ENCODE measurements around the gene EDEM2. TPM values are rescaled to one million over a fixed set of nuclear protein-coding genes. Genes with fewer than 3 reads are reported as not detected.

The EDEM2 gene
- total and polyA plus RNA-seq, 8 donors = 17.6 to 48.7 (median 20.8) TPM

- Histone ChIP-seq H3K27me3 (no peaks in the 10 kb centered on the region), H3K27ac (no peak overlapping the region), H3K36me3 (peaks cover 10 to 99% of the 10 kb centered on the region in 2 donors), H3K4me3 (no peak overlapping the region), H3K4me1 (no peaks in the 10 kb centered on the region), H3K9me3 (no peaks in the 10 kb centered on the region)
- no peak for TF ChIP-seq CTCF (IDR thresholded peaks at IDR 0.05)
- no peak for DNase-seq
- intact Hi-C loops (cut with DNase I) = no loop called here
- no peak for ATAC-seq
These were observed 25.9 kb downstream of the EDEM2 start for GRCh38 chr20:35121186-35121585.

DNA sequence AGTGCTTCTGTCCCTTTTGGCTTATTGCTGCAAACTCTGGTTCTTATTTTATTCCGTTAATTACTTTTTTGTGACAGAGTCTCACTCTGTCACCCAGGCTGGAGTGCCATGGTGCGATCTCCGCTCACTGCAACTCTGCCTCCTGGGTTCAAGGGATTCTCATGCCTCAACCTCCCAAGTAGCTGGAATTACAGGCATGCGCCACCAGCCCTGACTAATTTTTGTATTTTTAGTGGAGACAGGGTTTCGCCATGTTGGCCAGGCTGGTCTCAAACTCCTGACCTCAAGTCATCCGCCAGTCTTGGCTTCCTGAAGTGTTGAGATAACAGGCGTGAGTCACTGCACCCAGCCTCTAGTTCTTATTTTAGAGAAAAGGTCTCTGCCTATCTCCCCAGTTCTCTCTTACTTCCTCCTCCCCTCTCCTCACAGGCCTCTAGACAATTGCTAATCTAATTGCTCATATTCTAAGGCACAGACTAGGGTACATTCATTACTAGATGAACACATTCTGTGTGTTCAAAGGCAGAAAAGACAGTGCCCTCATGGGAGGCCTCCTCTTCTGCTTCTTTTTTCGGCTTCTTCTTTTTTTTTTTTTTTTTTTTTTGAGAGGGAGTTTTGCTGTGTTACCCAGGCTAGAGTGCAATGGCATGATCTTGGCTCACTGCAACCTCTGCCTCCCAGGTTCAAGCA, 27.0 kb downstream of the EDEM2 start:
- Histone ChIP-seq H3K36me3 (peaks cover 7 to 99% of the 10 kb centered on the region in 2 donors), H3K4me3 (no peak overlapping the region), H3K4me1 (no peaks in the 10 kb centered on the region), H3K27ac (peak overlapping the region; percentile 13 to 45), H3K9me3 (no peaks in the 10 kb centered on the region), H3K27me3 (no peaks in the 10 kb centered on the region)
- ATAC-seq (peak; percentile 71), DNase-seq (no peak)
- TF ChIP-seq CTCF (IDR thresholded peaks at IDR 0.05) = no peak
- intact Hi-C loops (cut with DNase I) = no loop called here

- DNase-seq = no peak
- TF ChIP-seq CTCF (IDR thresholded peaks at IDR 0.05) = no peak
- Histone ChIP-seq H3K9me3 (no peaks in the 10 kb centered on the region), H3K4me3 (no peak overlapping the region), H3K27ac (peak overlapping the region in 1 of 2 donors; percentile 24), H3K27me3 (no peaks in the 10 kb centered on the region), H3K4me1 (no peaks in the 10 kb centered on the region), H3K36me3 (peaks cover 2 to 91% of the 10 kb centered on the region in 2 donors)
- intact Hi-C loops (cut with DNase I) = no loop called here
- no peak for ATAC-seq
These were observed 29.5 kb downstream of the EDEM2 start for GRCh38 chr20:35117629-35118028.

DNA sequence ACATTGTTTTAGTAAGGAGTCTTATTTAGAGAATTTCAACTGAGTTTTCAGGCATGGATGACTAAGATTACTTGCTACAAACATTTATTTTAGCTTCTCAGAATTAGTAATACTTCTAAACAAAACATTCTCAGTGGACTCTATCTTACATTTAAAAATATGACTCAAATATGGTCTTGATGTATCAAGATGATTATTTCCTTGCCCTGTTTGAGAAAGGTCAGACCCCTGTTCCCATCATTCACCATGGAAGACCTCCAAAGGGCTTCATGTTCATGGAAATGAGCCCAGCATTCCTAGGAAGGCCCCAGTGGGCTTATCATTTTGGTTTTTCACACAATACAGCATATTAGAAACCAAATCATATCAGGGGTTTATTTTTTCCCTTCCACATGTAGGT, 29.9 kb downstream of the EDEM2 start:
- ATAC-seq (no peak), DNase-seq (no peak)
- Histone ChIP-seq H3K4me3 (no peak overlapping the region), H3K9me3 (no peaks in the 10 kb centered on the region), H3K4me1 (no peaks in the 10 kb centered on the region), H3K27ac (peak overlapping the region in 1 of 2 donors; percentile 24), H3K27me3 (no peaks in the 10 kb centered on the region), H3K36me3 (peaks cover 0 to 87% of the 10 kb centered on the region in 2 donors)
- no peak for TF ChIP-seq CTCF (IDR thresholded peaks at IDR 0.05)
- intact Hi-C loops (cut with DNase I) = no loop called here

DNA sequence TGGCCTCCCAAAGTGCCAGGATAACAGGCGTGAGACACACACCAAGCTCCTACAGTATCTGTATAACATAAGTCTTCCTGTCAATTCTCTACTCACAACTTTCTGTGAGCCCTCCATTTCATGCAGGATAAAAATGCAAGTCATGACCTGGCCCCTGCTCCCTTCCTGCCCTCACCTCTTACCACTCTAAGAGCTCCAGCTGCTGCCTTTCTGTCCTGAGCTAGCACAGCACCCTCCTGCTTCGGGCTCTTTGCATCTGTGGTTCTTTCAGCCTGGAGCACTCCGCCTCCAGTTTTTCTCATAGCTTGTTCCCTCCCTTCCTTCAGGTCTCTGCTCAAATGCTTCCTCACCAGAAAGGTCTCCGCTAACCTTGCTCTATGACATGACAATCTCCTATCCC, 30.9 kb downstream of the EDEM2 start:
- ATAC-seq = no peak
- Histone ChIP-seq H3K4me3 (no peak overlapping the region), H3K4me1 (peaks cover 0 to 6% of the 10 kb centered on the region in 2 donors), H3K36me3 (peaks cover 0 to 82% of the 10 kb centered on the region in 2 donors), H3K27ac (no peak overlapping the region), H3K27me3 (no peaks in the 10 kb centered on the region), H3K9me3 (no peaks in the 10 kb centered on the region)
- intact Hi-C loops (cut with DNase I) = no loop called here
- TF ChIP-seq CTCF (IDR thresholded peaks at IDR 0.05) = no peak
- DNase-seq = no peak
